Measurements from ENCODE around the gene MCAT.

Gene MCAT

DNA sequence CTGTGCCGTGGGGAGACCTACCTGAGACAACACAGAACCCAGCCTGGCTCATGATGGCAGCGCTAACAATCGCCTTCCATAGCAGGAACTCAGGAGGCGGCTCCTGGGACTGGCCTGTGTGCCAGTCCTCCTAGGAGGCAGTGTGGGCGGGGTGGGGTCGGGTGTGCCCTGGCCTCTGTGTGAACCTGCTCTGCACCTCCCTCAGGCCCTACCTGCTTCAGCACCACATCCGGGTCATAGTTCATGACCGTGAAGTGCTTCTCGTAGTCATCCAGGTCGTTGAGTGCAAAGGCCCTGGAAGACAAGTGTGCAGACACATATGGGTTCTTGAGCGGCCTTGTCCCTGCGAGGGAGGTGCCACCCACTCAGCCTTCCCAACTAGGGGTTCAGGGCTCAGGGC is 28.4 kb upstream of the MCAT start:
- DNase-seq, result no peak

GRCh38 chr22:43171019-43171491 is 27.9 kb upstream of the MCAT start:
- DNase-seq, result no peak

DNA sequence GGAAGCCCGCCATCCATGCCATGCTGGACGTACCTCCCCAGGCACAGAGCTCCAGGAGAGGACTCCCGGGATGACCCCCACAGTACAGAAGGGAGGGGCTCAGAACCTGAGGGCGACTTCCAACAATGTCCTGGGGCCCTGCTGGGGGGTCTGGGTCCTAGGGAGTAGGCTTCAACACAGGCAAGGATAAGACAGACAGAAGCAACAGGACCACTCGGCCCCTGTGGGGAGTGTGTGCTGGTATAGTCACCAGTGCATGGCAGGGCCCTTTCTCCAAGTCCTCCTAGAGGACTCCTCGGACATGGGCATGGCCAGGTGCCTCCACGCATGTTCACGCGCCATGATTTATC is 26.9 kb upstream of the MCAT start:
- no peak for DNase-seq

GRCh38 chr22:43169310-43170130 is 26.3 kb upstream of the MCAT start:
- no peak for DNase-seq

- no peak for DNase-seq
Measured at GRCh38 chr22:43168471-43169309, 25.5 kb upstream of the MCAT start.

DNA sequence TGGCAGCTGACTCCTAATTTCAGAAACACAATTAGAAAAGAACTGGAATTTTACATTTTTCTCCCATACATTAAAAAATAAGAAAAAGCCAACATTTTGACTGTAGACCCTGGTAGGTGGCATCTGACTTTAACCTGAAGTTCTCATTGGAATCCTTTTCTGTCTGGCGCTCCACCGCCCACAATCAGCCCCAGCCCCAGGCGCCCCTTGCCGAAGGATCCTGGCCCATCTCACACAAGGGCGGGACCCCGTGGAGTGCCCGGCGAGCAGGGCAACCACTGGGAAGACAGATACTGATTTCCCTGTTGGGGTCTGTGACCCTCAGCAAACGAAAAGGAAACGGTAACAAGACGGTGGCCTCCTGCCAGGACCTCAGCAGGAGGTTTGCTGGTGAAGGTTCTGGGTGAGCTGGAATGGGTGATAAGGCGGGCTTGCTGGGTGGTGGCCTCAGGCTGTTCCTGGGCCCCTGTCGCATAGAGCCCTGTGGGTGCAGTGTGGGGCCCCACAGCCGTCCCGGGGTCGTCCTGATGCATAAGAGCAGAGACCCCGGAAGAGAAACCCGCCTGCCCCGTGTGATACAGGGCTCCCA is 23.9 kb upstream of the MCAT start:
- DNase-seq, result no peak

DNA sequence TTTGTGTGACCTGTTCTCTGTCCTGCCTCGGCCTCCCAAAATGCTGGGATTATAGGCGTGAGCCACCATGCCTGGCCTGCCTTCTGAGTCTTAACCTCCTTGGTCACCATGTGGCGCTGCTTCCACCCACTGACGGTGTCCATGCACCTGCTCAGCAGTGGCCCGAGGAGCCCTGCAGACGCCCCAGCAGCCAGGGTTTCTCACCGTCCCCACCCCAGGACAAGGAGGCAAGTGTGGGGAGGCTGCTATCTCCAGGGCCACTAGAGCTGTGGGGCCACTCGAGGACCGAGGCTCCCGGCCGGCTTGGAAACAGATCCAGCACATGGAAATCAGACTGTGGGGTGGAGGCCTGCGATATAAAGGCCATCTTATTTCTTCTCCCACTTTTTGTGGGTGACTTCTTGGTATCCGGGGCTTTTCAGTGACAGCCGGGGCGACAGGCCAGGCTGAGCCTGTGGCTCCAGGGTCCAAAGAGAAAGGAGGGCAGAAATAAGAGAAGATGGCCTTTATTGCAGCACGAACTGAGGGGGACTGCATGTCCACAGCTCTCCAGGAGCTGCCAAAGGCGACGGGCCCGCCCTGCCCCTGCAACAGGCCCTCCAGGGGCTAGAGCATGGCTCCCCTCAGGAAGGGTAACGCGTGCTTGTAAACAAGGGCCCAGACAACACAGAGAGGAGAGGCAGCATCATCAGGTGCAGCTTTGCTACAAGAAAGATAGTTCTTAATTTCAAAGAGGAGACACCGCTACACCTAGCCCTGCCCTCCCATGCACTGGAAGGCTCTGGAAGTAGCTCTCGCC is 23.1 kb upstream of the MCAT start:
- DNase-seq, result no peak

- no peak for DNase-seq
Measured at GRCh38 chr22:43164636-43165035, 21.4 kb upstream of the MCAT start.

GRCh38 chr22:43163241-43163795 is 20.1 kb upstream of the MCAT start:
- no peak for DNase-seq

DNA sequence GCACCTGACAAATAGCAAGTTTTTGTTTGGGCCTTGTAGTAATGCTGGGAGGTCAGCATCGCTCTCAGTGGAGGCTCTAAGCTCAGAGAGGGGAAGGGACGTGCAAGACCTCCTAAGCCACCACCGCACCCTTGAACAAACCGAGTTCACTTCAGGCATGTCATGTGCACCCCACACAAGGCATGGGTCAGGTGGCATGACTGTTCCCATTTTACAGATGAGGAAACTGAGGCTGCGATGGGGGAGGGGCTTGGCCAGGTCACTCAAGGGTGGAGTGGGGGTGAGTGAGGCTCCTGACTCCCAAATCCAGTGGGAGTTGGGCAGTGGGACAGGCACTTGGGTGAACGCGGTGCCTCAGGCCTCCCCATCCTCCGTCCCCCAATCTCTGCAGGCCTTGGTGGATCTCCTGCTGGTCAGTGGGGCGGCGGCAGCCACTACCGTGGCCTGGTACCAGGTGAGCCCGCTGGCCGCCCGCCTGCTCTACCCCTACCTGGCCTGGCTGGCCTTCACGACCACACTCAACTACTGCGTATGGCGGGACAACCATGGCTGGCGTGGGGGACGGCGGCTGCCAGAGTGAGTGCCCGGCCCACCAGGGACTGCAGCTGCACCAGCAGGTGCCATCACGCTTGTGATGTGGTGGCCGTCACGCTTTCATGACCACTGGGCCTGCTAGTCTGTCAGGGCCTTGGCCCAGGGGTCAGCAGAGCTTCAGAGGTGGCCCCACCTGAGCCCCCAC is 19.4 kb upstream of the MCAT start:
- DNase-seq, result no peak

DNA sequence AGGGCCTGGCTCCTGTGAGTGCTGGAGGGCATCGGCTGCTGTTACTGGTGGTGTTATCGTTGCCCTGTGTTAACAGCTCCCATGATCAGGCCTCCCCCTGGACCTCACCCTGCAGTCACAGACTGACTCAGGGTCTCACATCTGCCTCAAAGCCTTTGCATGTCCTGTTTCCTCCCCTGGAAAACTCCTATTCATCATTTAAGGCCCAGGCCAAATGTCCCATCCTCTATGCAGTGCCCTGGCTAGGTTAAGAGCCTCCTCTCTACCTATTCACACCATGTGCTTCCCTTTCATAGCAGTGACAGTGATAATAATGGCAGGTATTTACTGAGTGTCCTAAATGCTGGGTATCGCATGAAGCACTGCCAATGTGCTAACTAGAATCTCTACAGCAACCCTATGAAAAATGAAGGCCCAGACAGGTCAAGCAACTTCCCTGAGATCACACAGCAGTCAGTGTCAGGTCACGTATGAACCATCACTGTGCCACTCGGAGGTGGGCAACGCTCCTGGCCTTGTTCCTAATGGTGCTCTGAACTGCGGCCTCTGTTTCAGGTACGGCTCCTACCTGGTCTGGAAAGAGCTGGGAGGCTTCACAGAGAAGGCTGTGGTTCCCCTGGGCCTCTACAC is 17.4 kb upstream of the MCAT start:
- no peak for DNase-seq

GRCh38 chr22:43159484-43160178 is 16.4 kb upstream of the MCAT start:
- DNase-seq, result no peak

DNA sequence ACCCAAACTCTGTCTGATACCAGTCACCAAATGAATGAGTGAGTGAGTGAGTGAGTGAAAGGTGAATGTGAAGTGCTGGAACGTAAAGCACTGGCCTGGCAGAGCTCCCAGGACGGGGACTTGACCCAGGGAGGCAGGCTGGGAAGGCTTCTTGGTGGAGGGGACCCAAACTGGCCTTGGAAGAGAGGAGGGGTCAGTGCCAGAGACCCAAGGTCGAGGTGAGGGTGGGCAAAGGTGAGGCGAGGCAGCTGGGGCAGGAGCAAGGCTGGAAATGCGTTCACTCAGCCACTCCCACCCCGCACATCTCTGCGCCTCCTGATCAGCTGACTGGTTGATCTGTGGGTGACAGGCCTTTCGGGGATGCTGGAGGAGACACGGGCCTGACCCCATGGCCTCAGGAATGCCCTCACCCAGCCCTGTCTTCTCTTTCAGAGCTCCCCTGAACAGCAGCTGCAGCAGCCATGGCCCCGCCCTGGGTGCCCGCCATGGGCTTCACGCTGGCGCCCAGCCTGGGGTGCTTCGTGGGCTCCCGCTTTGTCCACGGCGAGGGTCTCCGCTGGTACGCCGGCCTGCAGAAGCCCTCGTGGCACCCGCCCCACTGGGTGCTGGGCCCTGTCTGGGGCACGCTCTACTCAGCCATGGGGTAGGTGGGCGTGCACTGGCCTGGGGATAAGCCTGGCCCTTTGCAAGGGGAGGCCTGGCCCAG is 15.7 kb upstream of the MCAT start:
- no peak for DNase-seq

DNA sequence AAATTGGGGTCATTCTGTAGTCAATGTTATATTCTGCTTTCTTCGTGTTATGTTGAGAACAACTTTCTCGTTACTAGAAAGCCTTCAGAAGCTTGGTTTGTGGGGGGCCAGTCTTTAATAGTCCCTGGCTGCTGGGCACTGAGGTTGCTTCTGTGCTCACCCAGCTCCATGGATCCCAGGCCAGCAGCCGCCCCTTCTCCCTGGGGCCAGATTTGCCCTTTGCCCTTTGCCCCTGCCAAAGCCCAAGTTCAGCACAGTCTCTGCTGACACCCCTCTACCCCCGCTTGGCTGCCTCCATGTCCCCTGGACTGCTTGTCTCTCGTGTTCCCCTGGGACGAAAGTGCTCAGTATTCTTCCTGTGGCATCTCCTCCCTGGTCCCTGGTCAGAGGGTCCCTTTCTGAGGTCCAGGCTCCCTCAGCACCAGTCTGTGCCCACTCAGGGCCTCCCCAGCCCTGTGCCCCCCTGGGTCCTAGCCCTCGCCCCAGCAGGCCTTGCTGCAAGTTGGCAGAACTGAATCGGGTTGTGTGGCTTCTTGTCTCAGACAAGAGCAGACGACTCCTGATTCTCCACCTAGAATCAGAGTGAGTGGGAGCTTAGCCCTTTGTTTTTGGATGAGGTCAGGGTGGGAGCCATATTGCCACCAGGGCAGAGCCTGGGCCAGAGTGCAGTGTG is 14.8 kb upstream of the MCAT start:
- no peak for DNase-seq

DNA sequence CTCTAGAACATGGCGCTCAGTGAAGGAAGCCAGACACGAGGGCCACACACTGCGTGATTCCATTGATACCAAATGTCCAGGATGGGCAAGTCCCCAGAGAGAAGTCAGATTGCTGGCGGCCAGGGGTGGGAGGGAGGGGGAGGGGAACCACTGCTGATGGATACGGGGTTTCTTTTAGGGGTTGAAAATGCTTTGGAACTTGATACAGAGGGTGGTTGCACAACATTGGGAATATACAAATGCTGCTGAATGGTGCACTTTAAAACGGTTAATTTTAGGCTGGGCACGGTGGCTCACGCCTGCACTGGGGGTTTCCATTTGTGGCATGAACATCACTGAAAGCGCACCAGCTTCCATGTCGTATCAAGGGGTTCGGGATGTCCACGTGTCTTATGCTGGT is 13.2 kb upstream of the MCAT start:
- no peak for DNase-seq

GRCh38 chr22:43155789-43156188 is 12.6 kb upstream of the MCAT start:
- no peak for DNase-seq

DNA sequence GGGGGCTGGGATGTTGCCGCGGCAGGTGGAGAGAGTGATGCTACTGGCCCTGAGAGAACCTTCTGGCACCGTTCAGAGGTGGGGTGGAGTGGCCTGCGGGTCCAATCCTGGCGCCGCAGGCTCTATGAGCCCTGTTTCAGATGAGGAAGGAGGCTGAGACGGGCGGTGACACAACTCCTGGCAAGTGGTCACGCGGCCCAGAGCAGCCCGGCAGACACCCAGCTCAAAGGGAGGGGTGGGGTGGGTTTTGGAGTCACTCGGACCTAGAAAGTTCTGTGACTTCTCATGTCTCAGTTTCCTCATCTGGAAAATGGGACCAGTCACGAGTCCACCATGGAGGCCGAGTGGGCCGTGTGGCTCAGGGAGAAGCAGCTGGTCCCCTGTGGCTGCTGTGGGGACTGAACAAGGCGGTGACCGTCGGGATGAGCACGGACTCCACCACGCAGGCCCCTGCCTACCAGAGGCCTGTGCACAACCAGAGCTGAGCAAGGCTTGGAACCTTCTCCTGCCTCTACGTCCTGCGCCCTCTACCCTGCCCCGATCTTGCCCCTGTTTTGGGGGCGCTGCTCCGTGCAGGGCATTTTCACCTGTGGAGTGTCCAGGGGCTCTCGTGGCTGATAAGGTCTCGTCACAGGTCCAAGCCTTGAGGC is 11.8 kb upstream of the MCAT start:
- DNase-seq, result no peak

DNA sequence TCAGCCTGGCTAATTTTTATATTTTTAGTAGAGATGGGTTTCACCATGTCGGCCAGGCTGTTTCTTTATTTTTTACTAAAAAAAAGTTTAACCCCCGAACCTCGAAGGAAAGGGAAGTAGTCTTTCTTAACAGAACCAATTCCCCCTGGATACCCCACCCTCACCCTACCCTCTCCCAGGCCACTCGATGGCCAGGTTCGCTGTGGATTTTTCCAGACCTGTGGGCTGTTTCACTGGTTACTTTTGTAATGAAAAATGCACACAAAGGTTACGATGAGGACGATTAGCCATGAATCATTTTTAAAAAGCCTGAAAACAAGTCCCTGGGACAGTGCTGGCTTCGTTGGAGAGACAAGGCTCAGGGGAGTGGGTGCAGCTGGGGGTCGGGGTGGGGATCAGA is 10.7 kb upstream of the MCAT start:
- no peak for DNase-seq
